GM12878 (cell line): ENCODE results near the gene PHLDB1.

Experiments
- CEBPZ ChIP-seq: fragments of 150-350 bp; IDR thresholded peaks from 2 replicates; pipeline ENCODE4 v1.6.1; 2016; ENCODE audit warnings: low read depth, low read length
- CHD2 ChIP-seq: IDR thresholded peaks from 2 replicates; pipeline ENCODE4 v1.6.1; 2011; ENCODE audit warnings: low read depth, low read length, improper control_type of control experiment, borderline replicate concordance
- CTCF ChIP-seq, 3 experiments: IDR thresholded peaks in 2 of 3; conservative IDR thresholded peaks in 1 of 3; 2 replicates each; pipeline ENCODE4 v1.5.1; 2011; ENCODE audit warnings: low read depth in 3 of 3, low read length in 3 of 3, mild to moderate bottlenecking in 3 of 3, control low read depth in 2 of 3, moderate library complexity in 2 of 3, inconsistent platforms in 1 of 3, mixed read lengths in 1 of 3; ENCODE audit not compliant: control insufficient read depth in 2 of 3, insufficient read depth in 1 of 3; ENCODE audit errors: extremely low read depth in 1 of 3
- EZH2 ChIP-seq: IDR thresholded peaks from 2 replicates; pipeline ENCODE4 v1.6.1; 2012; ENCODE audit warnings: low read depth, mild to moderate bottlenecking, control low read depth, inconsistent platforms, low read length, borderline replicate concordance; ENCODE audit not compliant: control insufficient read depth
- FOXM1 ChIP-seq: IDR thresholded peaks from 2 replicates; pipeline ENCODE4 v1.6.1; 2012; ENCODE audit warnings: low read depth, mild to moderate bottlenecking, inconsistent platforms, low read length, moderate library complexity
- POLR2A ChIP-seq: IDR thresholded peaks from 2 replicates; pipeline ENCODE4 v1.6.1; 2011; ENCODE audit warnings: low read depth, mild to moderate bottlenecking, low read length
- POLR2AphosphoS5 ChIP-seq: IDR thresholded peaks from 2 replicates; pipeline ENCODE4 v1.6.1; 2011; ENCODE audit warnings: mild to moderate bottlenecking, low read length, inconsistent platforms
- RCOR1 ChIP-seq: conservative IDR thresholded peaks from 2 replicates; pipeline ENCODE4 v1.6.1; 2012; ENCODE audit warnings: low read depth, low read length, improper control_type of control experiment
- RELA ChIP-seq: fragments of 450-650 bp; IDR thresholded peaks from 2 replicates; pipeline ENCODE4 v1.8.0; 2014; ENCODE audit warnings: borderline replicate concordance; ENCODE audit not compliant: partially characterized antibody
- REST ChIP-seq: IDR thresholded peaks from 2 replicates; pipeline ENCODE4 v1.6.1; 2012; ENCODE audit warnings: mild to moderate bottlenecking, low read depth, low read length

- TF ChIP-seq RCOR1, result no peak
- TF ChIP-seq POLR2AphosphoS5, result no peak
- TF ChIP-seq REST, result no peak
- TF ChIP-seq RELA, result no peak
- no peak for TF ChIP-seq CTCF (IDR thresholded peaks at IDR 0.05 in 2 of 3, conservative IDR thresholded peaks at IDR 0.05 in 1 of 3; ENCODE audit: control insufficient read depth in 2 of 3, extremely low read depth in 1 of 3, insufficient read depth in 1 of 3, low read depth in 3 of 3, low read length in 3 of 3)
- TF ChIP-seq CHD2, result no peak
- no peak for TF ChIP-seq POLR2A
- TF ChIP-seq EZH2, result no peak
- no peak for TF ChIP-seq CEBPZ
- no peak for TF ChIP-seq FOXM1
Observed at GRCh38 chr11:118659953-118660680, 52.7 kb downstream of the PHLDB1 start.
